ENCODE data around the gene PARN. TPM values are rescaled to one million over a fixed set of nuclear protein-coding genes. Genes with fewer than 3 reads are reported as not detected.

Gene PARN
- total and polyA plus RNA-seq, 2 of the 4 experiments (the other 2 are of a cell fraction) = 24.6 to 25.1 TPM

DNA sequence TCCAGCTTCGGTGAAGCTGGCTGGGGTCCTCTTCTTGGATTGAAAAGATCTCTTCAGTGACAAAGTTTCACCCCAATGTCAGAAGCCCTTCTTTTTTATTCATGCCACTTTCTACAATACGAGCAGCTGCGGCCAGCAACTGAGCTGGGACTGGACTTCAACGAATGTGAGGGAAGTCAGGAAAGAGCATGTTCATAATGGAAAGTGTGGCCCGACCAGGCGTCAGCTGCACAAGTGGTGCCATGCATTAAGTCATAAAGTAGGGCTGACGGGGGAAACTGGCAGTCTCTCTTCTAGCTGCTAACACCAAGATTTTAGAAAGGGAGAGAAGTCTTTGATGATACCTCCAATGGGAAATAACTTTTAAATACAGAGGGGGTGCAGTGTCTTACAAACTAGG, 192.6 kb downstream of the PARN start:
- no peak overlapping the region for H2AK5ac ChIP-seq (ENCODE audit: low read depth, low read length)
- no peak overlapping the region for H4K8ac ChIP-seq (ENCODE audit: low read depth in 2 of 2, low read length in 2 of 2)
- H3K27ac ChIP-seq (ENCODE audit: insufficient read depth, low read length) = no peak overlapping the region
- H3K9ac ChIP-seq (ENCODE audit: low read depth, low read length) = no peak overlapping the region
- H3K14ac ChIP-seq (replicated peaks; ENCODE audit: low read depth, low read length) = no peak overlapping the region
- no peaks in the 10 kb centered on the region for H3K9me1 ChIP-seq (ENCODE audit: insufficient read depth, low read length)
- no peak overlapping the region for H2AK9ac ChIP-seq (replicated peaks; ENCODE audit: low read depth, low read length, poor library complexity)
- no peak overlapping the region for H3K23ac ChIP-seq (ENCODE audit: low read depth, low read length)
- H3K4ac ChIP-seq (ENCODE audit: low read depth, low read length) = no peak overlapping the region
- H3K9me3 ChIP-seq (ENCODE audit: control insufficient read depth, insufficient read depth, low read length) = no peaks in the 10 kb centered on the region
- no peaks in the 10 kb centered on the region for H3K27me3 ChIP-seq (ENCODE audit: control insufficient read depth, insufficient read depth, low read length)
- no TSS peak for BruUV-seq (replicated peaks)
- in situ Hi-C loops (cut with MboI; ENCODE audit: low sequenced_read_pairs) = no loop called here
- ATAC-seq (ENCODE audit: low read depth) (no peak), DNase-seq (no peak)
- peaks cover 2% of the 10 kb centered on the region for H3K36me3 ChIP-seq (ENCODE audit: control insufficient read depth, insufficient read depth, low read length)
- H2BK15ac ChIP-seq (ENCODE audit: low read depth, low read length) = no peak overlapping the region
- no peak overlapping the region for H2BK5ac ChIP-seq (ENCODE audit: low read depth, low read length, poor library complexity, severe bottlenecking)
- 100% methylated on average over 1 of the region's 7 CpGs; no CpG with 5 or more reads in 1 of the 2 experiments for WGBS, 2 experiments (ENCODE audit: extremely low coverage in 2 of 2, insufficient read length in 1 of 2)
- no peaks in the 10 kb centered on the region for H3K4me1 ChIP-seq (ENCODE audit: control insufficient read depth, insufficient read depth, low read length)
- no peak overlapping the region for H4K5ac ChIP-seq (ENCODE audit: low read depth, low read length)
- intact Hi-C loops (cut with micrococcal nuclease) = no loop called here
- no peak overlapping the region for H3K4me2 ChIP-seq (ENCODE audit: low read depth, low read length)
- CTCF ChIA-PET = no interaction called here
- no peak overlapping the region for H3K18ac ChIP-seq (ENCODE audit: low read depth, low read length)
- no peaks in the 10 kb centered on the region for H4K20me1 ChIP-seq (ENCODE audit: insufficient read depth, low read length)
- POLR2A ChIA-PET (ENCODE audit: unreplicated experiment) = no interaction called here
- dilution Hi-C loops (cut with HindIII; ENCODE audit: low sequenced_read_pairs, unreplicated experiment) = no loop called here
- H2AFZ ChIP-seq (replicated peaks; ENCODE audit: low read length, poor library complexity) = no peak overlapping the region
- H4K91ac ChIP-seq (ENCODE audit: insufficient read depth, low read depth, low read length) = no peak overlapping the region
- 0 out of 4 replicates have a peak, but pooled peaks cover 0 to 3% of the 10 kb centered on the region in 2 experiments for H3K79me1 ChIP-seq (ENCODE audit: low read depth in 1 of 2, low read length in 2 of 2)
- no peak overlapping the region for H2BK20ac ChIP-seq (ENCODE audit: low read depth, low read length)
- no peak for TF ChIP-seq RFX5 (IDR thresholded peaks at IDR 0.05; ENCODE audit: low read depth, low read length)
- TF ChIP-seq, protein P1, sequence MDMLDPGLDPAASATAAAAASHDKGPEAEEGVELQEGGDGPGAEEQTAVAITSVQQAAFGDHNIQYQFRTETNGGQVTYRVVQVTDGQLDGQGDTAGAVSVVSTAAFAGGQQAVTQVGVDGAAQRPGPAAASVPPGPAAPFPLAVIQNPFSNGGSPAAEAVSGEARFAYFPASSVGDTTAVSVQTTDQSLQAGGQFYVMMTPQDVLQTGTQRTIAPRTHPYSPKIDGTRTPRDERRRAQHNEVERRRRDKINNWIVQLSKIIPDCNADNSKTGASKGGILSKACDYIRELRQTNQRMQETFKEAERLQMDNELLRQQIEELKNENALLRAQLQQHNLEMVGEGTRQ (IDR thresholded peaks at IDR 0.05; ENCODE audit: low read depth, low read length) = no peak
- TF ChIP-seq CHD1 (IDR thresholded peaks at IDR 0.05; ENCODE audit: low read depth, low read length) = no peak
- TF ChIP-seq NFE2L2 (IDR thresholded peaks at IDR 0.05; ENCODE audit: low read depth, low read length) = no peak
- no peak for TF ChIP-seq RCOR1 (IDR thresholded peaks at IDR 0.05; ENCODE audit: insufficient replicate concordance, low read length)
- TF ChIP-seq MXI1 (IDR thresholded peaks at IDR 0.05; ENCODE audit: borderline replicate concordance, low read depth, low read length) = no peak
- no peak for TF ChIP-seq FOS (IDR thresholded peaks at IDR 0.05; ENCODE audit: low read depth, low read length)
- no peak for TF ChIP-seq MAZ (IDR thresholded peaks at IDR 0.05; ENCODE audit: borderline replicate concordance, low read depth, low read length)
- TF ChIP-seq CTCF (conservative IDR thresholded peaks at IDR 0.05; ENCODE audit: low read depth, low read length) = no peak
- no peak for TF ChIP-seq MAFK (IDR thresholded peaks at IDR 0.05; ENCODE audit: low read depth, low read length)
- TF ChIP-seq SMC3 (IDR thresholded peaks at IDR 0.05; ENCODE audit: low read depth, low read length) = no peak
- TF ChIP-seq ELK1 (IDR thresholded peaks at IDR 0.05; ENCODE audit: borderline replicate concordance, low read depth, low read length) = no peak
- H3K4me3 ChIP-seq (ENCODE audit: insufficient read depth, low read depth, low read length) = no peak overlapping the region
- no peak overlapping the region for H2BK120ac ChIP-seq (ENCODE audit: low read depth, low read length)
- no peak overlapping the region for H3K56ac ChIP-seq (ENCODE audit: extremely low read depth, insufficient read depth, low read length)
